ENCODE results near the gene RXRA. TPM values are rescaled to one million over a fixed set of nuclear protein-coding genes. Genes with fewer than 3 reads are reported as not detected.

RXRA gene
- total and polyA plus RNA-seq, 10 of the 15 experiments (the other 5 are each of a cell fraction or from before 2014, with no cell fraction given), result 0.89 to 36.8 (median 11.1) TPM

GRCh38 chr9:134341306-134341705 lies 15.1 kb downstream of the RXRA start:
- 38% methylated on average over 8 of the region's 9 CpGs for WGBS (ENCODE audit: insufficient coverage, insufficient replicate concordance, low lambda C conversion rate, missing lambda C conversion rate)
- no peak overlapping the region for H3K9ac ChIP-seq (ENCODE audit: control insufficient read depth, insufficient read depth, low read length)
- H3K4me2 ChIP-seq (ENCODE audit: control insufficient read depth, insufficient read depth), result no peak overlapping the region
- H3K9me3 ChIP-seq (replicated peaks; ENCODE audit: control insufficient read depth, insufficient read depth, low read length), result no peaks in the 10 kb centered on the region
- H3K79me2 ChIP-seq (ENCODE audit: control insufficient read depth, insufficient read depth, low read length), result no peaks in the 10 kb centered on the region
- ChIA-PET POLR2A (no interaction called here), RAD21 (ENCODE audit: unreplicated experiment) (no interaction called here), SMC1A (ENCODE audit: uncharacterized antibody, unreplicated experiment) (no interaction called here), CTCF (interaction anchor here (0.7 kb wide), 1 partner anchor 153 kb away, joined by 3 read pairs; no protein-coding TSS in a partner anchor)
- in situ Hi-C loops (cut with MboI) (no loop called here), intact Hi-C loops (cut with micrococcal nuclease; ENCODE audit: unreplicated experiment) (no loop called here)
- H2AFZ ChIP-seq (ENCODE audit: control insufficient read depth, low read depth, low read length), result no peak overlapping the region
- no peak overlapping the region for H3K27ac ChIP-seq (ENCODE audit: control insufficient read depth, insufficient read depth)
- no peaks in the 10 kb centered on the region for H3K4me1 ChIP-seq (ENCODE audit: control insufficient read depth, insufficient read depth, low read length)
- no peak for ATAC-seq
- BruUV-seq (replicated peaks), result no TSS peak
- H4K20me1 ChIP-seq (ENCODE audit: control insufficient read depth, insufficient read depth), result no peaks in the 10 kb centered on the region
- H3K36me3 ChIP-seq (ENCODE audit: control insufficient read depth in 2 of 2, insufficient read depth in 2 of 2, low read length in 1 of 2), result no peaks in the 10 kb centered on the region
- no peak for FAIRE-seq
- DNase-seq (ENCODE audit: low read depth, low spot score), result no peak
- no peak overlapping the region for H3K4me3 ChIP-seq
- no peaks in the 10 kb centered on the region; a peak in 1 of 4 replicates for H3K27me3 ChIP-seq (replicated peaks in 1 of 2; ENCODE audit: control insufficient read depth in 2 of 2, insufficient read depth in 2 of 2, low read length in 1 of 2)
- no peak for TF ChIP-seq ZNF24 (IDR thresholded peaks at IDR 0.05)
- no peak for TF ChIP-seq TBL1XR1 (IDR thresholded peaks at IDR 0.05; ENCODE audit: low read depth, low read length)
- TF ChIP-seq SMC3 (IDR thresholded peaks at IDR 0.05; ENCODE audit: borderline replicate concordance, low read length), result no peak
- TF ChIP-seq MLLT1 (IDR thresholded peaks at IDR 0.05), result no peak
- TF ChIP-seq MTA2 (IDR thresholded peaks at IDR 0.05; ENCODE audit: low read depth), result no peak
- TF ChIP-seq USF1 (IDR thresholded peaks at IDR 0.05; ENCODE audit: borderline replicate concordance, extremely low read length, insufficient read depth, low read depth, low read length), result no peak
- TF ChIP-seq HSF1 (IDR thresholded peaks at IDR 0.05; ENCODE audit: low read depth, low read length), result no peak
- TF ChIP-seq NFYB (IDR thresholded peaks at IDR 0.05; ENCODE audit: insufficient read depth, low read depth, low read length), result no peak
- TF ChIP-seq CBFB (IDR thresholded peaks at IDR 0.05; ENCODE audit: low read depth), result no peak
- TF ChIP-seq RCOR1 (conservative IDR thresholded peaks at IDR 0.05; ENCODE audit: low read depth, low read length), result no peak

All from GM12878 (cell line).